Type B pancreatic cell (in vitro differentiated cells): ENCODE results near the gene CRTC1. TPM values are rescaled to one million over a fixed set of nuclear protein-coding genes. Genes with fewer than 3 reads are reported as not detected.

Source experiments
- DNase-seq: peaks from one replicate; pipeline ENCODE4 v3.0.0; 2021; ENCODE audit warnings: mixed read lengths; ENCODE audit not compliant: unreplicated experiment; ENCODE audit errors: extremely low spot score
- H3K27ac Mint-ChIP-seq: 2 replicates; pipeline ENCODE4 v1.8.0; 2021; ENCODE audit warnings: mild to moderate bottlenecking, mixed read lengths
- H3K27me3 Mint-ChIP-seq: 2 replicates; pipeline ENCODE4 v1.8.0; 2021; ENCODE audit warnings: mixed read lengths
- H3K36me3 Mint-ChIP-seq: 2 replicates; pipeline ENCODE4 v1.8.0; 2021; ENCODE audit warnings: mixed read lengths
- H3K4me1 Mint-ChIP-seq: one replicate; pipeline ENCODE4 v1.8.0; 2021; ENCODE audit warnings: mixed read lengths; ENCODE audit not compliant: unreplicated experiment
- H3K4me3 Mint-ChIP-seq: 2 replicates; pipeline ENCODE4 v1.8.0; 2021; ENCODE audit warnings: mild to moderate bottlenecking, mixed read lengths
- H3K9me3 Mint-ChIP-seq: 2 replicates; pipeline ENCODE4 v1.8.0; 2021; ENCODE audit warnings: mixed read lengths
- CTCF ChIP-seq: fragments of 200-600 bp; sonication (generic); conservative IDR thresholded peaks from 2 replicates; pipeline ENCODE4 v1.5.0; 2021; ENCODE audit warnings: antibody characterized with exemption, mild to moderate bottlenecking
- total RNA-seq: library from RNA; stranded (reverse); gene quantifications from 2 replicates; pipeline ENCODE4 v1.2.1, GENCODE V29; 2021; ENCODE audit warnings: low replicate concordance

The CRTC1 gene
- total RNA-seq, 1 donor from 2014 or later, result 20.2 TPM

- H3K27ac Mint-ChIP-seq, result no peak overlapping the region
- no peaks in the 10 kb centered on the region for H3K9me3 Mint-ChIP-seq
- H3K4me3 Mint-ChIP-seq, result no peak overlapping the region
- no peaks in the 10 kb centered on the region for H3K27me3 Mint-ChIP-seq
- H3K36me3 Mint-ChIP-seq, result peaks cover 7% of the 10 kb centered on the region
- H3K4me1 Mint-ChIP-seq, result peaks cover 8% of the 10 kb centered on the region
- TF ChIP-seq CTCF, result no peak
- DNase-seq, result no peak
These were observed 14.0 kb upstream of the CRTC1 start for GRCh38 chr19:18669524-18669817.

GRCh38 chr19:18669883-18670282, 13.6 kb upstream of the CRTC1 start:
- peaks cover 8% of the 10 kb centered on the region for H3K4me1 Mint-ChIP-seq
- no peaks in the 10 kb centered on the region for H3K27me3 Mint-ChIP-seq
- peaks cover 7% of the 10 kb centered on the region for H3K36me3 Mint-ChIP-seq
- TF ChIP-seq CTCF, result no peak
- no peaks in the 10 kb centered on the region for H3K9me3 Mint-ChIP-seq
- no peak overlapping the region for H3K4me3 Mint-ChIP-seq
- DNase-seq, result no peak
- no peak overlapping the region for H3K27ac Mint-ChIP-seq

- H3K4me1 Mint-ChIP-seq, result peaks cover 8% of the 10 kb centered on the region
- TF ChIP-seq CTCF, result no peak
- no peaks in the 10 kb centered on the region for H3K27me3 Mint-ChIP-seq
- no peak for DNase-seq
- H3K4me3 Mint-ChIP-seq, result no peak overlapping the region
- no peak overlapping the region for H3K27ac Mint-ChIP-seq
- peaks cover 7% of the 10 kb centered on the region for H3K36me3 Mint-ChIP-seq
- no peaks in the 10 kb centered on the region for H3K9me3 Mint-ChIP-seq
These were observed 13.2 kb upstream of the CRTC1 start for GRCh38 chr19:18670312-18670711.

GRCh38 chr19:18671303-18672043, 12.0 kb upstream of the CRTC1 start:
- H3K9me3 Mint-ChIP-seq, result no peaks in the 10 kb centered on the region
- TF ChIP-seq CTCF, result no peak
- H3K27ac Mint-ChIP-seq, result no peak overlapping the region
- H3K4me1 Mint-ChIP-seq, result peaks cover 8% of the 10 kb centered on the region
- H3K27me3 Mint-ChIP-seq, result no peaks in the 10 kb centered on the region
- peaks cover 7% of the 10 kb centered on the region for H3K36me3 Mint-ChIP-seq
- H3K4me3 Mint-ChIP-seq, result no peak overlapping the region
- no peak for DNase-seq

- Mint-ChIP-seq H3K9me3 (no peaks in the 10 kb centered on the region), H3K4me3 (no peak overlapping the region), H3K27ac (no peak overlapping the region), H3K27me3 (no peaks in the 10 kb centered on the region), H3K36me3 (peaks cover 7% of the 10 kb centered on the region), H3K4me1 (peaks cover 9% of the 10 kb centered on the region)
- TF ChIP-seq CTCF, result no peak
- DNase-seq, result no peak
These were observed 11.4 kb upstream of the CRTC1 start for GRCh38 chr19:18672044-18672451.
